BLaER1 treated with 17β-estradiol and CSF1 and Interleukin-3, amounts not matched to agents 10 nM and 100 nM (cell line): ENCODE results near the gene TAGAP.

Experiments
- H3K27ac ChIP-seq, 11 experiments: shearing (Covaris generic); formaldehyde crosslinking; 2 replicates each; pipeline ENCODE4 v1.8.1; 2022
- H3K27me3 ChIP-seq, 11 experiments: shearing (Covaris generic); formaldehyde crosslinking; 2 replicates each; pipeline ENCODE4 v1.8.1; 2022
- H3K36me3 ChIP-seq, 11 experiments: shearing (Covaris generic); formaldehyde crosslinking; 2 replicates each; pipeline ENCODE4 v1.8.1; 2022
- H3K4me1 ChIP-seq, 10 experiments: shearing (Covaris generic); formaldehyde crosslinking; 2 replicates each; pipeline ENCODE4 v1.8.1; 2022
- H3K4me2 ChIP-seq, 11 experiments: shearing (Covaris generic); formaldehyde crosslinking; 2 replicates each; pipeline ENCODE4 v1.8.1; 2022
- H3K4me3 ChIP-seq, 10 experiments: shearing (Covaris generic); formaldehyde crosslinking; 2 replicates each; pipeline ENCODE4 v1.8.1; 2022
- H3K9ac ChIP-seq, 11 experiments: shearing (Covaris generic); formaldehyde crosslinking; 2 replicates each; pipeline ENCODE4 v1.8.1; 2022
- H3K9me3 ChIP-seq, 11 experiments: shearing (Covaris generic); formaldehyde crosslinking; replicated peaks in 1 of 11; 2 replicates each; pipeline ENCODE4 v1.8.1; 2022
- H4K20me1 ChIP-seq, 11 experiments: shearing (Covaris generic); formaldehyde crosslinking; 2 replicates each; pipeline ENCODE4 v1.8.1; 2022
- Cebpa-rat ChIP-seq, 11 experiments: shearing (Covaris generic); IDR thresholded peaks; 2 replicates each; pipeline ENCODE4 v1.8.1; 2022

TAGAP gene, protein sequence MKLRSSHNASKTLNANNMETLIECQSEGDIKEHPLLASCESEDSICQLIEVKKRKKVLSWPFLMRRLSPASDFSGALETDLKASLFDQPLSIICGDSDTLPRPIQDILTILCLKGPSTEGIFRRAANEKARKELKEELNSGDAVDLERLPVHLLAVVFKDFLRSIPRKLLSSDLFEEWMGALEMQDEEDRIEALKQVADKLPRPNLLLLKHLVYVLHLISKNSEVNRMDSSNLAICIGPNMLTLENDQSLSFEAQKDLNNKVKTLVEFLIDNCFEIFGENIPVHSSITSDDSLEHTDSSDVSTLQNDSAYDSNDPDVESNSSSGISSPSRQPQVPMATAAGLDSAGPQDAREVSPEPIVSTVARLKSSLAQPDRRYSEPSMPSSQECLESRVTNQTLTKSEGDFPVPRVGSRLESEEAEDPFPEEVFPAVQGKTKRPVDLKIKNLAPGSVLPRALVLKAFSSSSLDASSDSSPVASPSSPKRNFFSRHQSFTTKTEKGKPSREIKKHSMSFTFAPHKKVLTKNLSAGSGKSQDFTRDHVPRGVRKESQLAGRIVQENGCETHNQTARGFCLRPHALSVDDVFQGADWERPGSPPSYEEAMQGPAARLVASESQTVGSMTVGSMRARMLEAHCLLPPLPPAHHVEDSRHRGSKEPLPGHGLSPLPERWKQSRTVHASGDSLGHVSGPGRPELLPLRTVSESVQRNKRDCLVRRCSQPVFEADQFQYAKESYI

DNA sequence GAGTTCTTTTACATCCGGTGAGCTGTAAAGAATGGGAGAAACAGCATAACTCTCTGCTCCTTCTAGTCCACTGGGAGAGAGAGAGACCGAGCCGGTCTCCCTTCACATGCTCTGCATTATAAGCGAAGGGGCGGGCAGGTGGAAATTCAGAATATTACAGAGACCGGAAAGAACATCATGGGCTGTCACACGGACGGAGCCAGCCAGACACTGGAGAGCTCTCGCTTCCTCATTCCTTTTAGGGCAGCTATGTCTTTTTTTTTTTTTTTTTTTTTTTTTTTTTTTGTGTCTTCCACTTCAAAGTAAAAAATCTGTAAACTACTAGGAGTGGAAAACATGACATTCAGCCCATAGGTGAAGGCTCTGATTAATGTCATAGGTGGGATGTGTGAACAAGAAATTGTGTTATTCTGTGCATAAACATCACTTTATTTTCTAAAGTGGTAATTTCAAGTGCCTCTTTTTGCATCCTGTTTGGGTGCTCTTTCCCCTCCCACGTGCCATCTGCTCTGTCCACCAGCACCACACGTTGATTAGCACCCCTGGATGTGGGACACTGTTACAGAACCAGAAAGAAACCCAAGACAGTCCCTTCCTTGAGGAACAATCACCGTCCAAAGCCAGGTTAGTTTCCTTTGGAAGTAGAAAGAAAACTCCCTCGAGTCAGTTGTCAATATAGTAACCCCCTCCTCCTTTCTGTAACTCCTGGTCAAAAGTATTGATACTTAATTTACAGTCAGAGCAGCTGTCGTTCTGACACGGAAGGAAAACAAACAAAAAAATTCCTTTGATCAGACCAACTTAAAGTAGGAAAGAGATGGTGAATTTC is at the start of gene TAGAP:
TSS of gene TAGAP (minus strand) at position 93 of the 829 bp plus-strand sequence. CDS start 845 bp downstream, outside the sequence.
- no peaks in the 10 kb centered on the region; a peak in 1 of 22 replicates for H3K9me3 ChIP-seq
- H3K4me2 ChIP-seq = peak within 1 kb of the TSS; percentile 66 to 97 (median 90)
- peak within 1 kb of the TSS; percentile 90 to 100 (median 98); a peak in 21 of 22 replicates for H3K27ac ChIP-seq
- peaks cover 34 to 72% (median 51%) of the 10 kb centered on the region in 10 experiments for H3K4me1 ChIP-seq
- peaks cover 21 to 42% (median 36%) of the 10 kb centered on the region in 11 experiments for H3K36me3 ChIP-seq
- H4K20me1 ChIP-seq = no peaks in the 10 kb centered on the region
- peak within 1 kb of the TSS; percentile 61 to 87 (median 76) for H3K4me3 ChIP-seq
- H3K9ac ChIP-seq = peak within 1 kb of the TSS; percentile 80 to 95 (median 93)
- TF ChIP-seq Cebpa-rat (IDR thresholded peaks at IDR 0.05) = no peak
- no peaks in the 10 kb centered on the region for H3K27me3 ChIP-seq

DNA sequence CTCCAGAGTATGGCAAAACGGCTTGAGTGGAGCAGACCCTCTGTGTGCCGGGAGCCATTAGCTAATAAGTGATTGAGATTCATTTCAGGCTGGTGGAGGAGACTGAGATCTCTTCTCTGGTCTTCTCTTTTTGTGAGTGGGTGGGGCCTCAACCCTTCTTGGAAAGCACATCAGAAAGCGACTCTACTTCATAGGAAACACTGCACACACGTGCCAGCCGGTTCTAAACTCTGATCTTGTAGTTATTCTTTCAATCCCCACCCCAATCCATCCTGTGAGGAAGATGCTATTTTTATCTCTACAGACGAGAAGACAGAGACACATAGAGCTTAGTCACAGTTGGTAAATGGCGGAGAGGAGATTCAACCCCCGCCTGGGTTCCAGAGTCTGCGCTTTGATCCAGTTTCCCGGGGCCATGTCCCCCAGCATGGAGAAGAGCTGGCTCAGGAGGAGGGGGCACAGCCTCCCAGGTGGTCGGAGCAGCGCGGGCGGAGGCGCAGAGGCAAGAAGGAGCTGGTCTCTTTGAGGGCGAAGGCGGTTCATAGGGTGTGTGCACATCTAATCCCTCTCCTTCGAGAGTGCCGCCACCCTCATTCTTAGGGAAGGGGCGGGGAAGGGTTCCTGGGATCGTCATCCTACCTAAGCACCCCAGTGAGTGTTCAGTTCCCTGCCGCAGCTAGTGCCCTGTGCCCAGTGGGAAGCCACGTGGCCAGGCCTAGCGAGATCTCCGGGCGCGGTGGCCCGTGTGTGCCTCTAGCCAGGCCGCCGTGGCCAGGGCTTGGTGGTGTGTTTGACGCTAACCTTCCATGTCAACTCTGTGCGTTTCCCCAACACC is 49.0 kb upstream of the TAGAP start:
- Histone ChIP-seq H3K9ac (peak overlapping the region; percentile 4 to 74 (median 67); a peak in 19 of 22 replicates), H4K20me1 (no peaks in the 10 kb centered on the region), H3K27ac (peak overlapping the region; percentile 28 to 84 (median 76); a peak in 21 of 22 replicates), H3K9me3 (no peaks in the 10 kb centered on the region), H3K4me1 (peaks cover 52 to 81% (median 64%) of the 10 kb centered on the region in 10 experiments), H3K27me3 (no peaks in the 10 kb centered on the region), H3K36me3 (no peaks in the 10 kb centered on the region), H3K4me3 (peak overlapping the region in 4 of 10 experiments; percentile 2 to 32 (median 16); a peak in 1 of 20 replicates), H3K4me2 (peak overlapping the region; percentile 76 to 98 (median 82))
- no peak for TF ChIP-seq Cebpa-rat (IDR thresholded peaks at IDR 0.05)

DNA sequence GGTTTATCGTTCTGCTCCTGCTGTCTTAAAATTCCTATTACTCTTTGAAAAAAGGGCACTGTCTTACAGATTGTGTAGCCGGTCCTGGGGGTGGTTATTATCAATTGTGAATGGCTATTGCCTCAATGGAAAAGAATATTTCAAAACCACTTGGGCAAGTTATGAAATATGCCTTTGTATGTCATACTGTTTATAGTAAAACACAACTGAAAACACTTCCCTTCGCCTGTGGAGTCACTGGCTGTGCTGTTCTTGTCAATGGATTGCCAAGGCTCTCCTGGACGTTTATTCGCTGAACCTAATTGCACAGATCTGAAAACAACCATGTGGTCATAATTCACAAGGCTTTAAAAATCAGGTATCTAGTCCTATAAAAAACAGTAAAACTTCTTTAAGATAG is 47.8 kb upstream of the TAGAP start:
- Histone ChIP-seq H3K36me3 (no peaks in the 10 kb centered on the region), H3K27ac (0 out of 22 replicates have a peak overlapping the region, but pooled peaks of 1 of the 11 experiments have one; percentile 24), H3K4me3 (no peak overlapping the region), H3K9ac (no peak overlapping the region), H3K4me1 (peaks cover 41 to 69% (median 53%) of the 10 kb centered on the region in 10 experiments), H3K27me3 (no peaks in the 10 kb centered on the region), H3K9me3 (no peaks in the 10 kb centered on the region), H4K20me1 (no peaks in the 10 kb centered on the region), H3K4me2 (peak overlapping the region in 5 of 11 experiments; percentile 3 to 87 (median 32); a peak in 6 of 22 replicates)
- no peak for TF ChIP-seq Cebpa-rat (IDR thresholded peaks at IDR 0.05)

DNA sequence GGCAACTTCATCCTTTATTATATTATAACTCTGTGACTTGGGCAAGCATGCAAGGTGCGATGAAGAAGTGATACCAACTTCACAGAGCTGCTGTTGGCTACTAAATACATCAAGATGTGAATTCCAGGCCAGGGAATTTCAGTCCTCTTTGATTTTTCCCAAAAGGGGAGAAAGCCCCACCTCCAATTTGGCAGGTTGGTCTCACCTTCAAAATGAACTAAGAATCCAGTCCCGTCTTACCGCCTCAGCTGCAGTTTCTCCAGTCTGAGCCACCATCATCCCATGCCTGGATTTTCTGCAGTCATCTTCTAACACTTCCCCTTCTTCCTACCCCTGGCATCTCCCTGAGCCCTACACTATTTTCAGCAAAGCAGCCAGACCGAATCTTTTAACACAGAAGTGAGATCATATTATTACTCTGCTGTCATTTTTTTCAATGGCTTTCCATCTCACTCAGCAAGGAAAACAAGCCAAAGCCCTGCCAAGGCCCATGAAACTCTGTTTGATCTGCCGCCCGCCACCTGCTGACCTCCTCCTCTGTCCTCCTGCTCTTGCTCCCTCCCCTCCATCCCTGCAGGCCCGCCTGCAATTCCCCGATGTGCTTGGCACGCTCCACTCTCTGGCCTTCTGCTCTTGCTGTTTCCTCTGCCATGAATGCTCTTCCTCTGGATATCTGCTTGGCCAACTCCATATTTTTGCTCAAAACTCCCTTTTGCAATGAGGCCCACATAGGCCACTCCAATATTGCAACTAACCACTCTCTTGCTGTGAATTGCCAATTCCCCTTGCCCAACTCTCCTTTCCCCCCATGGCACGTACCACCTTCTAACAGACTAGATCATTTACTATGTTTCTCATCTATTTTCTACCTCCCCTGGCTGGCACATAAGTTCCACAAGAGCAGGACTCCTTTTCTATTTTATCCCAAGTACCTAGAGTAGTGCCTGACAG is 46.0 kb upstream of the TAGAP start:
- no peak overlapping the region for H3K9ac ChIP-seq
- no peak overlapping the region for H3K4me3 ChIP-seq
- no peaks in the 10 kb centered on the region for H3K9me3 ChIP-seq
- H3K27ac ChIP-seq = no peak overlapping the region
- TF ChIP-seq Cebpa-rat (IDR thresholded peaks at IDR 0.05) = no peak
- no peaks in the 10 kb centered on the region for H4K20me1 ChIP-seq
- peaks cover 33 to 59% (median 40%) of the 10 kb centered on the region in 10 experiments for H3K4me1 ChIP-seq
- no peaks in the 10 kb centered on the region for H3K27me3 ChIP-seq
- peak overlapping the region in 7 of 11 experiments; percentile 2 to 42 (median 22); a peak in 10 of 22 replicates for H3K4me2 ChIP-seq
- H3K36me3 ChIP-seq = no peaks in the 10 kb centered on the region

DNA sequence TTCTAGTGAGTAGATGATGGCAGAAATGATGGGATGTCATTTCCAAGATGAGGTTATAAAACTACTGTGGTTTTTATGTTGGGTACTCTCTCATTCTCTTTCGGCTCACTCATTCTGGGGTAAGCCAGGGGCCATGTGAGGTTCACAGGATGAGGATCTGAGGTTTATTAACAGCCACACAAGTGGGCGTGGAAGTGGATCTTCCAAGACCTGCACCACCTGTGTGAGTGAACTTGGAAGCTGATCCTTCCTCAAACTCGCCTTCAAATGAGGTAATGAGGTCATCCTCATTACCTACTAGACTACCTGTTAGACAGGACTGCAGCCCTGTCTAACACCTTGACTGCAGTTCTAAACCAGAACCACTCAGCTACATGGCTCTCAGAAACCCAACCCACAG is 45.1 kb upstream of the TAGAP start:
- Histone ChIP-seq H3K9ac (no peak overlapping the region), H3K4me2 (no peak overlapping the region), H3K9me3 (no peaks in the 10 kb centered on the region), H3K36me3 (no peaks in the 10 kb centered on the region), H3K4me3 (no peak overlapping the region), H3K27me3 (no peaks in the 10 kb centered on the region), H3K4me1 (peaks cover 30 to 56% (median 37%) of the 10 kb centered on the region in 10 experiments), H3K27ac (no peak overlapping the region), H4K20me1 (no peaks in the 10 kb centered on the region)
- TF ChIP-seq Cebpa-rat (IDR thresholded peaks at IDR 0.05) = no peak

DNA sequence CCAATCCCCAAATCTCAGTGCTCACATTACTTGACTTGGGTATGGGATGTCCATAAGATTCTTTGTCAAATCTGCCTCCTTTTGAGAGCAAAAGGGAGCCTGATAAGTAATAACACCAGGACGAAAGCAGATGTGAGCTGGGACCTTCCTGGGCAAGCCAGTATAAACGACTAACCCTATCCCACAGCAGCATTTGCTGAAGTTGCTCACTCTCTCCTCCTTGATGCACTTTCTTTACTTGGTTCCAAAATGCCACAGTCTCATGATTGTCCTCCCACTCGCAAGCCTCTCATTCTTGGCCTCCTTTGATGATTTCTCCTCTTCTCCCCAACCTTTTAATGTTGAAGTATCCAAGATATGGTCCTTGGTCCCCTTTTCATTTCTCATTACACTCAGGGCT is 44.7 kb upstream of the TAGAP start:
- no peaks in the 10 kb centered on the region for H3K9me3 ChIP-seq
- H3K4me3 ChIP-seq = no peak overlapping the region
- no peak overlapping the region for H3K27ac ChIP-seq
- H3K4me2 ChIP-seq = no peak overlapping the region
- H3K4me1 ChIP-seq = peaks cover 25 to 55% (median 33%) of the 10 kb centered on the region in 10 experiments
- H3K36me3 ChIP-seq = no peaks in the 10 kb centered on the region
- no peak overlapping the region for H3K9ac ChIP-seq
- no peaks in the 10 kb centered on the region for H3K27me3 ChIP-seq
- H4K20me1 ChIP-seq = no peaks in the 10 kb centered on the region
- TF ChIP-seq Cebpa-rat (IDR thresholded peaks at IDR 0.05) = no peak

DNA sequence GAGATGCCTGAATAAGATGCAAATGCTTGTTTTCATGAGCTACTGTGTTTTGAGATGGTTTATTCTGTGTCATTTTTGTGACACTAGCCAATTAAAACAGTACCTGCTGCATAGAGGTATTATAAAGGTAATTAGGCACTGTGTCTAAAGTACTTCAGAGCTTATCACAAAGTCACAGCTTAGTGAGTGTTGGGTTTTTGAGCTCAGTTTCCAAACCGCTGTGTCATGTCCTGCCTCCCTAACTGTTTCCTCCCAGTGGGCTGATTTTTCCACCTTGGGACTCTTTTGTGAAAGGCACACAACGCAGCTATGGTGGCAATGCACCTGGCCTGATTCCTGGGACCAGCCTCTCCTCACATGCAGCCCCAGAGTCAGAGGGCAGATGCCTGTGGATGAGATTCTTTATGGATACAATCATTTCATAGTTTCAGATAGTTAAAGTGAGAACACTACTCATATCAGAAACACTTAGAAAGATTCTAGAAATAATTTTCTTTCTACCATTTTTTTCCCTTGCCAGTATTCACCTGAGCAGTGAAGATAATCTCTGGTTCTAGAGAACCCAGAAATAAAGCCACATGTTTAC is 41.3 kb upstream of the TAGAP start:
- H3K27me3 ChIP-seq = no peaks in the 10 kb centered on the region

More for the DNA sequence above, 41.3 kb upstream of the TAGAP start:
- peaks cover 11 to 39% (median 23%) of the 10 kb centered on the region in 10 experiments for H3K4me1 ChIP-seq
- H3K36me3 ChIP-seq = no peaks in the 10 kb centered on the region
- no peak overlapping the region; a peak in 1 of 22 replicates for H3K9ac ChIP-seq
- H3K9me3 ChIP-seq = peaks cover 0 to 7% (median 0%) of the 10 kb centered on the region in 11 experiments; a peak in 2 of 22 replicates
- peak overlapping the region; percentile 37 to 77 (median 60); a peak in 21 of 22 replicates for H3K4me2 ChIP-seq
- peak overlapping the region in 7 of 11 experiments; percentile 1 to 53 (median 33); a peak in 11 of 22 replicates for H3K27ac ChIP-seq
- no peaks in the 10 kb centered on the region for H4K20me1 ChIP-seq
- H3K4me3 ChIP-seq = no peak overlapping the region
- TF ChIP-seq Cebpa-rat (IDR thresholded peaks at IDR 0.05) = no peak
